Liver (tissue), 3 donors: ENCODE results near the gene PRELID3B.

Experiments
- CTCF ChIP-seq: fragments of 150-350 bp; IDR thresholded peaks from 2 replicates; pipeline ENCODE4 v1.5.1; 2017; ENCODE audit warnings: improper control_type of control experiment, low read depth, low read length; ENCODE audit not compliant: missing input control
- EGR1 ChIP-seq, 2 donors: IDR thresholded peaks; 2 replicates each; pipeline ENCODE4 v1.6.1; 2016 to 2018; ENCODE audit warnings: antibody characterized with exemption in 2 of 2, low read depth in 2 of 2
- FOXA1 ChIP-seq: IDR thresholded peaks from 2 replicates; pipeline ENCODE4 v1.6.1; 2016; ENCODE audit warnings: antibody characterized with exemption
- GABPA ChIP-seq, 2 donors: IDR thresholded peaks in 1 of 2; conservative IDR thresholded peaks in 1 of 2; 2 replicates each; pipeline ENCODE4 v1.6.1; 2016; ENCODE audit warnings: antibody characterized with exemption in 2 of 2, mild to moderate bottlenecking in 1 of 2, moderate library complexity in 1 of 2
- JUND ChIP-seq, 2 donors: IDR thresholded peaks; 2 replicates each; pipeline ENCODE4 v1.6.1; 2016; ENCODE audit warnings: antibody characterized with exemption in 2 of 2
- MAX ChIP-seq: IDR thresholded peaks from 2 replicates; pipeline ENCODE4 v1.6.1; 2016; ENCODE audit warnings: antibody characterized with exemption
- TAF1 ChIP-seq: conservative IDR thresholded peaks from 2 replicates; pipeline ENCODE4 v1.6.1; 2016; ENCODE audit warnings: antibody characterized with exemption, mild to moderate bottlenecking
- donor health status: healthy.
- donor health status: healthy.

GRCh38 chr20:58991715-58992114 is 50.9 kb downstream of the PRELID3B start:
- TF ChIP-seq MAX (peak; percentile 34), JUND (IDR thresholded peaks at IDR 0.05) (peak; percentile 44 to 62), CTCF (no peak), TAF1 (peak; percentile 63), GABPA (IDR thresholded peaks at IDR 0.05 in 1 of 2, conservative IDR thresholded peaks at IDR 0.05 in 1 of 2) (no peak), FOXA1 (no peak), EGR1 (IDR thresholded peaks at IDR 0.05; ENCODE audit: low read depth in 2 of 2) (no peak)
